ENCODE measurements around the gene TRPM2. TPM values are rescaled to one million over a fixed set of nuclear protein-coding genes. Genes with fewer than 3 reads are reported as not detected.

Gene TRPM2
- total and polyA plus RNA-seq, 2 donors (not counting 3 experiments of a cell fraction or from before 2014, with no cell fraction given), result not detected

- TF ChIP-seq POLR2AphosphoS5 (IDR thresholded peaks at IDR 0.05; ENCODE audit: insufficient read depth, low read depth, low read length) (no peak), MYC (IDR thresholded peaks at IDR 0.05; ENCODE audit: low read depth, low read length) (no peak), FOS (IDR thresholded peaks at IDR 0.05; ENCODE audit: borderline replicate concordance, insufficient read depth, low read length) (no peak), EZH2 (IDR thresholded peaks at IDR 0.05; ENCODE audit: borderline replicate concordance, low read depth, low read length, severe bottlenecking) (no peak), POLR2A (IDR thresholded peaks at IDR 0.05; ENCODE audit: low read depth, low read length) (no peak), GATA2 (IDR thresholded peaks at IDR 0.05; ENCODE audit: insufficient read depth, insufficient read length, low read depth, low read length) (no peak), CTCF (IDR thresholded peaks at IDR 0.05; ENCODE audit: extremely low read depth in 1 of 2, insufficient read depth in 1 of 2, low read depth in 1 of 2, low read length in 2 of 2) (no peak), JUN (IDR thresholded peaks at IDR 0.05; ENCODE audit: borderline replicate concordance, insufficient read depth, insufficient read length, low read depth) (no peak)
- TF ChIP-seq, protein P1, sequence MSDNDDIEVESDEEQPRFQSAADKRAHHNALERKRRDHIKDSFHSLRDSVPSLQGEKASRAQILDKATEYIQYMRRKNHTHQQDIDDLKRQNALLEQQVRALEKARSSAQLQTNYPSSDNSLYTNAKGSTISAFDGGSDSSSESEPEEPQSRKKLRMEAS (IDR thresholded peaks at IDR 0.05; ENCODE audit: insufficient read depth, insufficient read length), result no peak
- H3K9me3 ChIP-seq (replicated peaks; ENCODE audit: control insufficient read depth, insufficient read depth, low read length), result no peaks in the 10 kb centered on the region
- H3K4me3 ChIP-seq (replicated peaks in 1 of 3; ENCODE audit: insufficient read depth in 1 of 3, low read depth in 1 of 3, low read length in 3 of 3), result no peak overlapping the region
- no peak overlapping the region for H3K9ac ChIP-seq (replicated peaks; ENCODE audit: extremely low read depth, insufficient read depth, low read length)
- no peaks in the 10 kb centered on the region for H4K20me1 ChIP-seq (replicated peaks; ENCODE audit: control insufficient read depth, extremely low read depth, insufficient read depth, low read length)
- FAIRE-seq (no peak), DNase-seq (ENCODE audit: low read depth, low spot score) (no peak)
- no TSS peak for BruUV-seq (replicated peaks)
- ChIA-PET CTCF (no interaction called here), POLR2A (no interaction called here)
- H3K4me1 ChIP-seq (ENCODE audit: control insufficient read depth, extremely low read depth, insufficient read depth, low read length), result no peaks in the 10 kb centered on the region
- H3K27me3 ChIP-seq (ENCODE audit: control insufficient read depth in 2 of 2, insufficient read depth in 2 of 2, low read length in 2 of 2), result no peaks in the 10 kb centered on the region
- H3K79me2 ChIP-seq (ENCODE audit: control insufficient read depth, insufficient read depth, low read length), result no peaks in the 10 kb centered on the region
- no peak overlapping the region for H3K27ac ChIP-seq (ENCODE audit: insufficient read depth, low read depth, low read length)
- no peaks in the 10 kb centered on the region for H3K9me1 ChIP-seq (replicated peaks; ENCODE audit: control insufficient read depth, extremely low read depth, insufficient read depth, low read length)
- no peak overlapping the region for H2AFZ ChIP-seq (ENCODE audit: low read depth, low read length)
- H3K4me2 ChIP-seq (ENCODE audit: insufficient read depth, low read length), result no peak overlapping the region
- H3K36me3 ChIP-seq (ENCODE audit: control insufficient read depth in 2 of 2, extremely low read depth in 1 of 2, insufficient read depth in 2 of 2, low read length in 2 of 2), result no peaks in the 10 kb centered on the region
- dilution Hi-C loops (cut with MboI; ENCODE audit: extremely low pct_ligation_motif_present, low sequenced_read_pairs), result no loop called here
- intact Hi-C loops (cut with micrococcal nuclease), result no loop called here
These were observed 29.8 kb downstream of the TRPM2 start for GRCh38 chr21:44383216-44383615.

Data from endothelial cell of umbilical vein (primary cell).